ENCODE measurements around the gene CD99.

GRCh38 chrX:2697306-2697705, 6.2 kb downstream of the CD99 start:
- TF ChIP-seq CTCF (IDR thresholded peaks at IDR 0.05) (no peak), EZH2 (IDR thresholded peaks at IDR 0.05; ENCODE audit: borderline replicate concordance, insufficient read depth, low read depth, low read length, poor library complexity, severe bottlenecking) (no peak)

All from B cell (primary cell).